HG03097 (cell line): ENCODE results near the gene RIN1.

ENCODE experiments used
- ATAC-seq: cut with Tn5 transposase; IDR thresholded peaks from one replicate; pipeline ENCODE4 v1.9.1; 2021; ENCODE audit not compliant: unreplicated experiment, low FRiP score

The RIN1 gene

GRCh38 chr11:66335531-66336233, 552 bp downstream of the RIN1 start:
- ATAC-seq = no peak

GRCh38 chr11:66334605-66335442, 1.4 kb downstream of the RIN1 start:
- ATAC-seq = no peak

GRCh38 chr11:66333896-66334604, 2.2 kb downstream of the RIN1 start:
- no peak for ATAC-seq

GRCh38 chr11:66333220-66333877, 2.9 kb downstream of the RIN1 start:
- ATAC-seq = no peak

GRCh38 chr11:66332371-66333219, 3.6 kb downstream of the RIN1 start:
- ATAC-seq = no peak

- ATAC-seq = no peak
Measured at GRCh38 chr11:66331542-66332370, 4.5 kb downstream of the RIN1 start.

GRCh38 chr11:66330931-66331330, 5.3 kb downstream of the RIN1 start:
- ATAC-seq = no peak

GRCh38 chr11:66329165-66329673, 7.0 kb downstream of the RIN1 start:
- no peak for ATAC-seq

- no peak for ATAC-seq
Measured at GRCh38 chr11:66328302-66329144, 7.7 kb downstream of the RIN1 start.

GRCh38 chr11:66328031-66328301, 8.3 kb downstream of the RIN1 start:
- ATAC-seq = no peak

- no peak for ATAC-seq
Measured at GRCh38 chr11:66327171-66328030, 8.8 kb downstream of the RIN1 start.

GRCh38 chr11:66326261-66327111, 9.7 kb downstream of the RIN1 start:
- ATAC-seq = no peak

GRCh38 chr11:66325263-66325671, 11.0 kb downstream of the RIN1 start:
- ATAC-seq = no peak

- ATAC-seq = no peak
Measured at GRCh38 chr11:66324664-66325063, 11.6 kb downstream of the RIN1 start.

GRCh38 chr11:66323684-66324083, 12.6 kb downstream of the RIN1 start:
- ATAC-seq = no peak

GRCh38 chr11:66322732-66323427, 13.4 kb downstream of the RIN1 start:
- ATAC-seq = no peak
